GM19099 (cell line): ENCODE data around the gene CCL28.

Experiments used
- POLR2A ChIP-seq: IDR thresholded peaks from 3 replicates; pipeline ENCODE4 v1.6.1; 2011; ENCODE audit warnings: low read depth; ENCODE audit not compliant: insufficient read length; ENCODE audit errors: extremely low read depth

The CCL28 gene

DNA sequence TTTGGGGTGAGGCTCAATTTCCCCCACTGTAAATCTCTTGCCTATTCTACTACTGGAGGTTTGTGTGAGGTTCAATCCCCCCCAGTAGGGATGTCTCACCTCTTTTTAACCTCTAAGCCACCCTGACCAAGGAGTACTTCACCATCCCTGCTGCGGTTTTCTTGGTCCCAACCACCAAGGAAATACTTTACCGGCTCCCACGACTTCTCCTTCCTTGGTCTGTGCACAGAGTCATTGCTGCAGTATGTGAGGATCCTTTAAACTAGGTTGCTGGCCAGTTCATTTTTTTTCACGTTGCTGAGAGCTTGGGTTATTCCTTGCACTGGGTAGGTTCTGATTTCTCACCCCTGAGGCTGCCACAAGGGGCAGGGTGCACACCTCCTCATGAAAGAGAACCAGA is 76.5 kb downstream of the CCL28 start:
- TF ChIP-seq POLR2A: no peak

DNA sequence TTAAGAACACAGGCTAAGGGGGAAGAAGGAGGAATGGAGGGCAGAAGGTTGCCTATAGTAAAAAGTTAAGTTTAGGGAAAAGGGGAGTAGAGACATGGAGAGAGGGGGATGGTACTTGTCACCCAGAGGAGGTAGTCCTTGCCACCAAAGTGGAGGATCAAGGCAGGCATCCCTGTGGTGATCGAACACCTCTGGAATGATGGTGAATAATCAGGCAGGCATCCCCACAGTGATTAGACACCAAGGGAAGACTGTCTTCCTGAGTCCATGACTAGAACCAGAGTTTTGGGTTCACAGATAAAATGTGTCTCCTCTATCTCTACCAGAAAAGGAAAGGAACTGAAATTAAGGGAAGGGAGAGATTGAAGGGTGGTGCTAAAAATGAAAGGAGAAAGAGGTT is 79.8 kb downstream of the CCL28 start:
- TF ChIP-seq POLR2A: no peak
